HEK293 (cell line): ENCODE data around the gene KBTBD4.

Experiments
- EGR2 ChIP-seq: fragments of 450-650 bp; formaldehyde crosslinking; IDR thresholded peaks from 2 replicates; pipeline ENCODE4 v1.5.1; 2016; ENCODE audit warnings: low read depth, missing biosample characterization, missing genetic modification characterization
- GFI1B ChIP-seq: fragments of 450-650 bp; formaldehyde crosslinking; IDR thresholded peaks from 2 replicates; pipeline ENCODE4 v1.5.1; 2016; ENCODE audit warnings: missing biosample characterization, missing genetic modification characterization
- KLF9 ChIP-seq: fragments of 450-650 bp; formaldehyde crosslinking; IDR thresholded peaks from 2 replicates; pipeline ENCODE4 v1.5.1; 2016; ENCODE audit warnings: missing biosample characterization, missing genetic modification characterization, low read depth
- MZF1 ChIP-seq: fragments of 450-650 bp; formaldehyde crosslinking; IDR thresholded peaks from 2 replicates; pipeline ENCODE4 v1.5.1; 2017; ENCODE audit warnings: missing biosample characterization, missing genetic modification characterization, borderline replicate concordance
- SALL2 ChIP-seq: fragments of 450-650 bp; formaldehyde crosslinking; IDR thresholded peaks from 2 replicates; pipeline ENCODE4 v1.5.0; 2017; ENCODE audit warnings: missing biosample characterization, mild to moderate bottlenecking, missing genetic modification characterization, borderline replicate concordance
- SCRT2 ChIP-seq: fragments of 450-650 bp; formaldehyde crosslinking; IDR thresholded peaks from 2 replicates; pipeline ENCODE4 v1.5.1; 2016; ENCODE audit warnings: missing biosample characterization, missing genetic modification characterization
- TRIM28 ChIP-seq: IDR thresholded peaks from 2 replicates; pipeline ENCODE4 v1.6.1; 2011; ENCODE audit warnings: low read length, control low read depth, borderline replicate concordance
- ZBTB17 ChIP-seq: fragments of 450-650 bp; formaldehyde crosslinking; IDR thresholded peaks from 2 replicates; pipeline ENCODE4 v1.5.1; 2016; ENCODE audit warnings: missing biosample characterization, missing genetic modification characterization
- ZBTB21 ChIP-seq: fragments of 450-650 bp; formaldehyde crosslinking; IDR thresholded peaks from 2 replicates; pipeline ENCODE4 v1.5.1; 2017; ENCODE audit warnings: missing biosample characterization, missing genetic modification characterization
- ZBTB8A ChIP-seq: fragments of 450-650 bp; formaldehyde crosslinking; IDR thresholded peaks from 2 replicates; pipeline ENCODE4 v1.5.1; 2016; ENCODE audit warnings: missing biosample characterization, missing genetic modification characterization
- ZNF10 ChIP-seq: fragments of 450-650 bp; formaldehyde crosslinking; IDR thresholded peaks from 2 replicates; pipeline ENCODE4 v1.5.1; 2017; ENCODE audit warnings: missing biosample characterization, missing genetic modification characterization
- ZNF132 ChIP-seq: fragments of 450-650 bp; formaldehyde crosslinking; IDR thresholded peaks from 2 replicates; pipeline ENCODE4 v1.5.1; 2017; ENCODE audit warnings: missing biosample characterization, missing genetic modification characterization, borderline replicate concordance
- ZNF140 ChIP-seq: fragments of 450-650 bp; formaldehyde crosslinking; IDR thresholded peaks from 2 replicates; pipeline ENCODE4 v1.5.1; 2016; ENCODE audit warnings: missing biosample characterization, missing genetic modification characterization
- ZNF146 ChIP-seq: fragments of 450-650 bp; formaldehyde crosslinking; IDR thresholded peaks from 2 replicates; pipeline ENCODE4 v1.5.1; 2016; ENCODE audit warnings: missing biosample characterization, missing genetic modification characterization
- ZNF157 ChIP-seq: fragments of 450-650 bp; formaldehyde crosslinking; IDR thresholded peaks from 2 replicates; pipeline ENCODE4 v1.5.1; 2016; ENCODE audit warnings: missing biosample characterization, missing genetic modification characterization
- ZNF239 ChIP-seq: fragments of 450-650 bp; formaldehyde crosslinking; IDR thresholded peaks from 2 replicates; pipeline ENCODE4 v1.5.1; 2016; ENCODE audit warnings: missing biosample characterization, missing genetic modification characterization
- ZNF24 ChIP-seq: fragments of 450-650 bp; formaldehyde crosslinking; IDR thresholded peaks from 2 replicates; pipeline ENCODE4 v1.5.1; 2016; ENCODE audit warnings: missing biosample characterization, missing genetic modification characterization
- ZNF416 ChIP-seq: fragments of 450-650 bp; formaldehyde crosslinking; IDR thresholded peaks from 2 replicates; pipeline ENCODE4 v1.5.1; 2016; ENCODE audit warnings: missing biosample characterization, missing genetic modification characterization
- ZNF423 ChIP-seq: fragments of 450-650 bp; formaldehyde crosslinking; IDR thresholded peaks from 2 replicates; pipeline ENCODE4 v1.5.1; 2016; ENCODE audit warnings: missing biosample characterization, missing genetic modification characterization
- ZNF48 ChIP-seq: fragments of 450-650 bp; formaldehyde crosslinking; IDR thresholded peaks from 2 replicates; pipeline ENCODE4 v1.5.1; 2016; ENCODE audit warnings: missing biosample characterization, missing genetic modification characterization
- ZNF521 ChIP-seq: fragments of 450-650 bp; formaldehyde crosslinking; IDR thresholded peaks from 2 replicates; pipeline ENCODE4 v1.5.1; 2017; ENCODE audit warnings: missing biosample characterization, mild to moderate bottlenecking, missing genetic modification characterization
- ZNF530 ChIP-seq: fragments of 450-650 bp; formaldehyde crosslinking; IDR thresholded peaks from 2 replicates; pipeline ENCODE4 v1.5.1; 2016; ENCODE audit warnings: low read depth, missing biosample characterization, missing genetic modification characterization
- ZNF555 ChIP-seq: fragments of 450-650 bp; formaldehyde crosslinking; conservative IDR thresholded peaks from 2 replicates; pipeline ENCODE4 v1.5.1; 2017; ENCODE audit warnings: missing biosample characterization, mild to moderate bottlenecking, missing genetic modification characterization, inconsistent platforms
- ZNF558 ChIP-seq: fragments of 450-650 bp; formaldehyde crosslinking; IDR thresholded peaks from 2 replicates; pipeline ENCODE4 v1.5.1; 2016; ENCODE audit warnings: missing biosample characterization, missing genetic modification characterization
- ZNF596 ChIP-seq: fragments of 450-650 bp; IDR thresholded peaks from 2 replicates; pipeline ENCODE4 v1.5.0; 2018; ENCODE audit warnings: missing biosample characterization, mild to moderate bottlenecking, missing genetic modification characterization, moderate library complexity
- TF ChIP-seq, protein P1 (sequence below): fragments of 450-650 bp; formaldehyde crosslinking; IDR thresholded peaks from 2 replicates; pipeline ENCODE4 v1.5.1; 2016; ENCODE audit warnings: missing biosample characterization, missing genetic modification characterization
- TF ChIP-seq, protein P2 (sequence below): fragments of 450-650 bp; formaldehyde crosslinking; IDR thresholded peaks from 2 replicates; pipeline ENCODE4 v1.5.1; 2016; ENCODE audit warnings: missing biosample characterization, missing genetic modification characterization
- TF ChIP-seq, protein P3 (sequence below): fragments of 450-650 bp; formaldehyde crosslinking; IDR thresholded peaks from 2 replicates; pipeline ENCODE4; 2016; ENCODE audit warnings: missing biosample characterization, missing genetic modification characterization
- TF ChIP-seq, protein P4 (sequence below): fragments of 450-650 bp; formaldehyde crosslinking; IDR thresholded peaks from 2 replicates; pipeline ENCODE4 v1.5.1; 2017; ENCODE audit warnings: missing biosample characterization, missing genetic modification characterization

KBTBD4 gene

DNA sequence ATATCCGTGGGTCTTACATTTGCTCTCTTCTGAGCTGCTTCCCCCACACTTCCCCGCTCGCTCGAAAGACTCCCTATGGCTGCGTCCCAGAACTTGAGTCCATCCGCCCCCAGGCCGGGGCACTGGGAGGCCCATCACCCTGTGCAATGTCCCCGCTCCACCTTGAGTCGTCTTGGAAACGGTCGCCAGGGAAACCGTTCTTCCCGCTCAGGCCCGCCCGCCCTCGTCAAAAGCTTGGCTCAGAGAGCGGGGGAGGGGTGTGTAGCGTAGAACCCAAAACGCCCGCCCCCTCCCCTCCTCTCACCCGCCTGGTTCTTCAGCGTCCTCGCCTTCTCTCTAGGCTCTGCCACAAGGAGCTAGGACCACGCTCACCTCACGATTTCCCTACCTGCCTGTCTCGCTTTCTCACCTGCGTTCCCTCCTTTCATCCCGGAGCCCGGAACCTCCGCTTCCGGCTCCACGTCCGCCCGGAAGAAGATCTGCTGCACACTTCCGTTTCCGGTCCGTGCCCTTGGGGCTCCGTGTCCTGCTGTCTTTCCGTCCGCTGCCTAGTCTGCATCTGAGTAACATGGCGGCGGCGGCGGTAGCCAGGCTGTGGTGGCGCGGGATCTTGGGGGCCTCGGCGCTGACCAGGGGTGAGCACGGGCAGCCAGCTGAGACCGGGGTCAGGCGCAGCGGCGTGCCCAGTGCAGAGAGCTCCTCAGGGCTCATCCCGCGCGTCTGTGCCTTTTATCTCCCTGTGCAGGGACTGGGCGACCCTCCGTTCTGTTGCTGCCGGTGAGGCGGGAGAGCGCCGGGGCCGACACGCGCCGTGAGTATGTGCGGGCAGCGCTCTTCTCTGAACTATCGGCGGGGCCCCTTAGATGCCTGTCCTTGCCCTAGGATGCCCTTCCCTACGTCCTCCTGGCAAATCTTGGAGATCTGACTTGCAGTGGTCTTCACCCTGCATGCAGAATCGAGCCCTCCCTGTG, at the start of gene KBTBD4, which contains the start of gene NDUFS3 (continued):
- no peak for TF ChIP-seq ZNF416 (tag by site-specific recombination)
- TF ChIP-seq ZNF555: no peak
- peak; percentile 96 for TF ChIP-seq SALL2
- TF ChIP-seq ZNF558 (tag by site-specific recombination): peak; percentile 55; the same call in 1 of the 2 replicates
- TF ChIP-seq ZNF140 (tag by site-specific recombination): no peak
- TF ChIP-seq ZBTB8A (tag by site-specific recombination): peak; percentile 49
- no peak for TF ChIP-seq ZNF521 (tag by site-specific recombination)
- TF ChIP-seq ZNF596 (tag by site-specific recombination): no peak
- no peak for TF ChIP-seq MZF1 (tag by site-specific recombination)
- peak; percentile 80; the same call in 1 of the 2 replicates for TF ChIP-seq ZNF10
- TF ChIP-seq ZNF423: no peak
- peak; percentile 99 for TF ChIP-seq ZBTB17
- no peak for TF ChIP-seq ZNF48 (tag by site-specific recombination)
- peak; percentile 87 for TF ChIP-seq EGR2
- TF ChIP-seq, protein P1, sequence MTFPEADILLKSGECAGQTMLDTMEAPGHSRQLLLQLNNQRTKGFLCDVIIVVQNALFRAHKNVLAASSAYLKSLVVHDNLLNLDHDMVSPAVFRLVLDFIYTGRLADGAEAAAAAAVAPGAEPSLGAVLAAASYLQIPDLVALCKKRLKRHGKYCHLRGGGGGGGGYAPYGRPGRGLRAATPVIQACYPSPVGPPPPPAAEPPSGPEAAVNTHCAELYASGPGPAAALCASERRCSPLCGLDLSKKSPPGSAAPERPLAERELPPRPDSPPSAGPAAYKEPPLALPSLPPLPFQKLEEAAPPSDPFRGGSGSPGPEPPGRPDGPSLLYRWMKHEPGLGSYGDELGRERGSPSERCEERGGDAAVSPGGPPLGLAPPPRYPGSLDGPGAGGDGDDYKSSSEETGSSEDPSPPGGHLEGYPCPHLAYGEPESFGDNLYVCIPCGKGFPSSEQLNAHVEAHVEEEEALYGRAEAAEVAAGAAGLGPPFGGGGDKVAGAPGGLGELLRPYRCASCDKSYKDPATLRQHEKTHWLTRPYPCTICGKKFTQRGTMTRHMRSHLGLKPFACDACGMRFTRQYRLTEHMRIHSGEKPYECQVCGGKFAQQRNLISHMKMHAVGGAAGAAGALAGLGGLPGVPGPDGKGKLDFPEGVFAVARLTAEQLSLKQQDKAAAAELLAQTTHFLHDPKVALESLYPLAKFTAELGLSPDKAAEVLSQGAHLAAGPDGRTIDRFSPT (tag by site-specific recombination): no peak
- TF ChIP-seq ZBTB21: peak; percentile 86
- TF ChIP-seq, protein P2, sequence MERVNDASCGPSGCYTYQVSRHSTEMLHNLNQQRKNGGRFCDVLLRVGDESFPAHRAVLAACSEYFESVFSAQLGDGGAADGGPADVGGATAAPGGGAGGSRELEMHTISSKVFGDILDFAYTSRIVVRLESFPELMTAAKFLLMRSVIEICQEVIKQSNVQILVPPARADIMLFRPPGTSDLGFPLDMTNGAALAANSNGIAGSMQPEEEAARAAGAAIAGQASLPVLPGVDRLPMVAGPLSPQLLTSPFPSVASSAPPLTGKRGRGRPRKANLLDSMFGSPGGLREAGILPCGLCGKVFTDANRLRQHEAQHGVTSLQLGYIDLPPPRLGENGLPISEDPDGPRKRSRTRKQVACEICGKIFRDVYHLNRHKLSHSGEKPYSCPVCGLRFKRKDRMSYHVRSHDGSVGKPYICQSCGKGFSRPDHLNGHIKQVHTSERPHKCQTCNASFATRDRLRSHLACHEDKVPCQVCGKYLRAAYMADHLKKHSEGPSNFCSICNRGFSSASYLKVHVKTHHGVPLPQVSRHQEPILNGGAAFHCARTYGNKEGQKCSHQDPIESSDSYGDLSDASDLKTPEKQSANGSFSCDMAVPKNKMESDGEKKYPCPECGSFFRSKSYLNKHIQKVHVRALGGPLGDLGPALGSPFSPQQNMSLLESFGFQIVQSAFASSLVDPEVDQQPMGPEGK (tag by site-specific recombination): peak; percentile 90; the same call in 1 of the 2 replicates
- TF ChIP-seq, protein P3, sequence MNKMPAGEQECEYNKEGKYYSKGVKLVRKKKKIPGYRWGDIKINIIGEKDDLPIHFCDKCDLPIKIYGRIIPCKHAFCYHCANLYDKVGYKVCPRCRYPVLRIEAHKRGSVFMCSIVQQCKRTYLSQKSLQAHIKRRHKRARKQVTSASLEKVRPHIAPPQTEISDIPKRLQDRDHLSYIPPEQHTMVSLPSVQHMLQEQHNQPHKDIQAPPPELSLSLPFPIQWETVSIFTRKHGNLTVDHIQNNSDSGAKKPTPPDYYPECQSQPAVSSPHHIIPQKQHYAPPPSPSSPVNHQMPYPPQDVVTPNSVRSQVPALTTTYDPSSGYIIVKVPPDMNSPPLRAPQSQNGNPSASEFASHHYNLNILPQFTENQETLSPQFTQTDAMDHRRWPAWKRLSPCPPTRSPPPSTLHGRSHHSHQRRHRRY (tag by site-specific recombination): no peak; the same call in 1 of the 2 replicates
- no peak for TF ChIP-seq ZNF530
- TF ChIP-seq GFI1B: peak; percentile 72
- peak; percentile 71 for TF ChIP-seq SCRT2 (tag by site-specific recombination)
- peak; percentile 76 for TF ChIP-seq ZNF146 (tag by site-specific recombination)
- TF ChIP-seq TRIM28: peak; percentile 65; the same call in 1 of the 2 replicates
- TF ChIP-seq, protein P4, sequence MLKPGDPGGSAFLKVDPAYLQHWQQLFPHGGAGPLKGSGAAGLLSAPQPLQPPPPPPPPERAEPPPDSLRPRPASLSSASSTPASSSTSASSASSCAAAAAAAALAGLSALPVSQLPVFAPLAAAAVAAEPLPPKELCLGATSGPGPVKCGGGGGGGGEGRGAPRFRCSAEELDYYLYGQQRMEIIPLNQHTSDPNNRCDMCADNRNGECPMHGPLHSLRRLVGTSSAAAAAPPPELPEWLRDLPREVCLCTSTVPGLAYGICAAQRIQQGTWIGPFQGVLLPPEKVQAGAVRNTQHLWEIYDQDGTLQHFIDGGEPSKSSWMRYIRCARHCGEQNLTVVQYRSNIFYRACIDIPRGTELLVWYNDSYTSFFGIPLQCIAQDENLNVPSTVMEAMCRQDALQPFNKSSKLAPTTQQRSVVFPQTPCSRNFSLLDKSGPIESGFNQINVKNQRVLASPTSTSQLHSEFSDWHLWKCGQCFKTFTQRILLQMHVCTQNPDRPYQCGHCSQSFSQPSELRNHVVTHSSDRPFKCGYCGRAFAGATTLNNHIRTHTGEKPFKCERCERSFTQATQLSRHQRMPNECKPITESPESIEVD (tag by site-specific recombination): no peak
- TF ChIP-seq ZNF24: peak; percentile 98
- TF ChIP-seq ZNF132 (tag by site-specific recombination): no peak
- TF ChIP-seq ZNF239 (tag by site-specific recombination): peak; percentile 82; the same call in 1 of the 2 replicates
- no peak for TF ChIP-seq ZNF157 (tag by site-specific recombination)
- peak; percentile 93 for TF ChIP-seq KLF9 (tag by site-specific recombination)
